HUES6 (cell line): ENCODE data around the gene EDN3.

Experiments used
- H3K27ac ChIP-seq: 2 replicates; pipeline ENCODE4 v1.7.0; 2013; ENCODE audit warnings: low read depth, mild to moderate bottlenecking, low read length, inconsistent platforms
- H3K27me3 ChIP-seq: 2 replicates; pipeline ENCODE4 v1.6.1; 2013; ENCODE audit warnings: low read length; ENCODE audit not compliant: control insufficient read depth, insufficient read depth
- H3K36me3 ChIP-seq: 2 replicates; pipeline ENCODE4 v1.6.1; 2013; ENCODE audit warnings: low read length; ENCODE audit not compliant: control insufficient read depth, insufficient read depth
- H3K4me1 ChIP-seq: 2 replicates; pipeline ENCODE4 v1.6.1; 2013; ENCODE audit warnings: low read length; ENCODE audit not compliant: control insufficient read depth, insufficient read depth
- H3K4me3 ChIP-seq: 2 replicates; pipeline ENCODE4 v1.5.1; 2013; ENCODE audit warnings: low read depth, low read length
- H3K9ac ChIP-seq: one replicate; pipeline ENCODE4 v1.6.1; 2013; ENCODE audit warnings: mild to moderate bottlenecking, low read length
- H3K9me3 ChIP-seq: 2 replicates; pipeline ENCODE4 v1.6.1; 2013; ENCODE audit warnings: low read depth, low read length; ENCODE audit not compliant: control insufficient read depth, insufficient read depth

EDN3 gene, protein sequence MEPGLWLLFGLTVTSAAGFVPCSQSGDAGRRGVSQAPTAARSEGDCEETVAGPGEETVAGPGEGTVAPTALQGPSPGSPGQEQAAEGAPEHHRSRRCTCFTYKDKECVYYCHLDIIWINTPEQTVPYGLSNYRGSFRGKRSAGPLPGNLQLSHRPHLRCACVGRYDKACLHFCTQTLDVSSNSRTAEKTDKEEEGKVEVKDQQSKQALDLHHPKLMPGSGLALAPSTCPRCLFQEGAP

DNA sequence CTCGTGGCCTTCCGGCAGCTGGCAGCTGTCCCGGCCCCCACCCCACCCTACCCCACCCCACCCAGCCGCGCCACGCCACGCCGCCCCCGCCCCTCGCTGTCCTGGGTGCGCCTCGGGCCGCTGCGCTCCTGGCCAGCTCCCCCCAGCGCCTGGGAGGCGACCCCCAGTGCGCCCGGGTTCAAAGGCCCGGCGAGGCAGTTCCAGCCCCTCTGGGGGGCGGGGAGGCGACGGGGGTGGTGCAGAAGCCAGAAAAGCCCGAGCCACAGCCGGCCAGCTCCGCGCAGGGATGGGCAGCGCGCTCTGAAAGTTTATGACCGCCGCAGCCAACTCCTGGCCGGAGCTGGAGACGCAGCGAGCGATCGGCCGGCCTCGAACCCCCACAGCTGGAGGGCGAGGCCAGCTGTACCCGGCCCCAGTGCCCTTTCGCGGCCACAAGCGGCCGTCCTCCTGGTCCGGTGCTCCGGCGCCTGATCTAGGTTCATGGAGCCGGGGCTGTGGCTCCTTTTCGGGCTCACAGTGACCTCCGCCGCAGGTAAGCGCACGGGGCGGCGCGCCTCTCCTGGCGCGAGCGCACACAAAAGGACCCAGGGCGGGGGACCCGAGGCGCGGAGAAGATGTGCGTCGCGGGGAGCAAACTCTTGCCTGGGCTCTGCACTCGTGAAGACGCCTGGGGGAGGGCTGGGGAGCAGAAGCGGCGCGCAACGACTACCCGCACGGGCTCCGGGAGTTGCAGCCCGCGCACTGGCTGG, at the start of gene EDN3:
TSS of gene EDN3 (plus strand) at position 279 of the 749 bp plus-strand sequence. CDS start at position 481, 202 bp downstream.
- Histone ChIP-seq H3K9me3 (no peaks in the 10 kb centered on the region), H3K27ac (no peak within 1 kb of the TSS), H3K4me3 (peak within 1 kb of the TSS; percentile 67), H3K4me1 (no peaks in the 10 kb centered on the region), H3K36me3 (no peaks in the 10 kb centered on the region), H3K27me3 (peaks cover 99% of the 10 kb centered on the region), H3K9ac (peak within 1 kb of the TSS; percentile 39)

DNA sequence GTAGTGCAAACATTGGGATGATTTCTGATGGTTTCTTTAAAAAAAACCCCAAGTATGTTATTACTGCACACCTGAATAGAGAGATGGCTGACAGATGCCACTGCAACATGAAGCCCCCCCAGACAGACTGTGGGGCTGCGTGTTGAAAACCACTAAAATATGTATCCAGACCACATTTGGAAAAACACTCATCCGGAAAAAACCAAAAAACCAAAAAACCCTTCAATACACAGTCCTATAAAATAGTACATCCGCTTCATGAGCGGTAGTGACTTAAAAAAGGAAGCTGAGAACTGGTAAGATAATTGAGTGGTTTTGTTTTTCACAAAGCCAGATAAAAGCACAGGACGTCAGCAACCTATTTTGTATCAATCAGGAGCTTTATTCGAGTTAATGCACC, 47.1 kb upstream of the EDN3 start:
- H3K4me3 ChIP-seq: no peak overlapping the region
- peaks cover 2% of the 10 kb centered on the region; the same call in 1 of the 2 replicates for H3K4me1 ChIP-seq
- no peaks in the 10 kb centered on the region for H3K36me3 ChIP-seq
- no peak overlapping the region for H3K27ac ChIP-seq
- peaks cover 21% of the 10 kb centered on the region; the same call in 1 of the 2 replicates for H3K27me3 ChIP-seq
- no peaks in the 10 kb centered on the region for H3K9me3 ChIP-seq
- H3K9ac ChIP-seq: no peak overlapping the region

DNA sequence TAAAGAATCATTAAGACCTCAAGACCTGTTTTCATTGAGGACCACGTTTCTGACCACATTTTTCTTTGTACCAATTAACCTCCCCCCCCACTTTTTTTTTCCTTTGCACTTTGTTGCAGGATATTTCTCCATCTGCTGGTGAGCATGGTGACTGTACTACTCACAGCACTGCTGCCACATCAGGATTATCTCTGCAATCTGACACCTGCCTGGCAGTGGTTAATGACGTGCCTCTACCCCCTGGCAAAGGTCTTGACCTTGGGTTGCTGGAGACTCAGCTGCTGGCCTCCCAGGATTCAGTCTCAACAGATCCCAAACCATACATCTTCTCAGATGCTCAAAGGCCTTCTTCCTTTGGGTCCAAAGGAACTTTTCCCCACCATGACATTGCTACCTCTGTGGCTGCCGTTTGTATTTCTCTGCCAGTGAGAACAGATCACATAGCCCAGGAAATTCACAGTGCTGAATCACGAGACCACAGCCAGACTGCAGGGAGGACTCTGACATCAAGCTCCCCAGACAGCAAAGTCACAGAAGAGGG, 46.6 kb upstream of the EDN3 start:
- Histone ChIP-seq H3K4me1 (peaks cover 2% of the 10 kb centered on the region; the same call in 1 of the 2 replicates), H3K36me3 (no peaks in the 10 kb centered on the region), H3K4me3 (no peak overlapping the region), H3K9me3 (no peaks in the 10 kb centered on the region), H3K9ac (no peak overlapping the region), H3K27me3 (peaks cover 21% of the 10 kb centered on the region; the same call in 1 of the 2 replicates), H3K27ac (no peak overlapping the region)

DNA sequence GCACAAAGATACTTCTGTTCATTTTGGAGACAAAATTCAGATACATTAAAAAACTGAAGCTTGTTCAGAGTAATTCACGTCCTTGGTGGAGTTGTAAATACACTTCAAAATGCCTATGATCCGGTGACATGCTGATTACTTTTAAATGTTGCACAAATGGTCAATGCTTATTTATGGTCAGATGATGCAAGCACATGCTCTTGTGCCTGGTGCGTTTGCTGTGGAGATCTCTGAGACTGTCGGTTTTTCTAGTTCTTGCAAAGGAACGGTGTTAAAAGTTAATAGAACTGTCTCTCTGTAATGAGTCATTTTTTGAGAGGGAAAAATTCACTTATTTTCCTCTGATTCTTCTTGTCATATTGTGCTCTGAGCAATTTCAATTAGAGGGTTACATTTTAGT, 45.2 kb upstream of the EDN3 start:
- no peak overlapping the region for H3K9ac ChIP-seq
- H3K4me3 ChIP-seq: no peak overlapping the region
- no peaks in the 10 kb centered on the region for H3K9me3 ChIP-seq
- peaks cover 14% of the 10 kb centered on the region; the same call in 1 of the 2 replicates for H3K27me3 ChIP-seq
- H3K27ac ChIP-seq: no peak overlapping the region
- peaks cover 2% of the 10 kb centered on the region; the same call in 1 of the 2 replicates for H3K4me1 ChIP-seq
- no peaks in the 10 kb centered on the region for H3K36me3 ChIP-seq

DNA sequence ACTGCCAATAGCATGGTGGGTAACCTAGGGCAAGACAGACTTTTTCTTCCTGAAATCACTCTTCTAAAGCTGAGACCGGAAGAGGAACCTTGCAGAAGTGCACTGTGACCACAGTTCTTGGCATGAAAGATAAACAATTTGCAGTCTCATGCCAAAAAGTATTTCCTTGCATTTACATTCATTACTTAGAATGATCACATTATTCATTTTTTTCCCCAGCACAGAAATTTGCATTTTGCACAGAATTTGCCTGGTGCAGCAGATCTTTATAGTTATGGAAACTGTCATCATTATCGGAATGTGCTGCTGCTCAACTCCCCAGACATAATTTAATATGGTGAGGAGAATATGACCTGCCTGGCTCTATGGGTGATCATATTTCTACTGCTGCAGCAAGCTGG, 42.2 kb upstream of the EDN3 start:
- Histone ChIP-seq H3K9me3 (no peaks in the 10 kb centered on the region), H3K27me3 (peaks cover 10% of the 10 kb centered on the region), H3K9ac (no peak overlapping the region), H3K4me3 (no peak overlapping the region), H3K4me1 (peaks cover 2% of the 10 kb centered on the region; the same call in 1 of the 2 replicates), H3K36me3 (no peaks in the 10 kb centered on the region), H3K27ac (no peak overlapping the region)

DNA sequence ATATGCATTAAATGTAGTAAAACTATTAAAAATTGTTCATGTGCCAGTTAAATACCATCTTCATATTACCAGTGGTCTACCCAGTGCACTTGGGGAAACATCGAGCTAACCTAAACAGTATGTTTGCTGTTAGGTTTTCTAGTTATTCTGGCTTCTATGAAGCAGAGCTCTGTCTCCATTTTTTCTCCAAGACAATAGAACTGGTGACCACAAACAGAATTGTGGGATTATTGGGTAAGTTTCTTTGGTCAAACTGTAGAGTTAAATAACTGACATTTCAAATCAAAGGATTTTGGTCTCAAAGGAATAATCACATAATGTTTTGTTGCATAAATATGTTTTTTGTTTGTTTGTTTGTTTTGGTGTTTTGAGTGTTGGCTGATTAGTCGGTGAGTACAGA, 40.5 kb upstream of the EDN3 start:
- Histone ChIP-seq H3K36me3 (no peaks in the 10 kb centered on the region), H3K9ac (no peak overlapping the region), H3K27ac (no peak overlapping the region), H3K4me1 (no peaks in the 10 kb centered on the region), H3K9me3 (no peaks in the 10 kb centered on the region), H3K27me3 (peaks cover 19% of the 10 kb centered on the region), H3K4me3 (no peak overlapping the region)

DNA sequence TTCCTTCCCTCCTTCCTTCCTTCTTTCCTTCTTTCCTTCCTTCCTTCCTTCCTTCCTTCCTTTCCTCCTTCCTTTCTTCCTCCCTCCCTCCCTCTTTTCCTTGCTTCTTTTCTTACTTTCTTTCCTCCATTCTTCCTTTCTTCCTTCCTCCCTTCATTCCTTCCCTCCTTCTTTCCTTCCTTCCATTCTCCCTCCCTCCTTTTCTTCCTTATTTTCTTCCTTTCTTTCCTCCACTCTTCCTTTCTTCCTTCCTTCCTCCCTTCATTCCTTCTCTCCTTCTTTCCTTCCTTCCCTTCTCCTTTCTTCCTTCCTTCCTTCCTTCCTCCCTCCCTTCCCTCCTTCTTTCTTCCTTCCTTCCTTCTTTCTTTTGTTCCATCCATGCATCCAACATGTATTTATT, 35.1 kb upstream of the EDN3 start:
- no peak overlapping the region for H3K9ac ChIP-seq
- no peak overlapping the region for H3K27ac ChIP-seq
- H3K9me3 ChIP-seq: no peaks in the 10 kb centered on the region
- H3K36me3 ChIP-seq: no peaks in the 10 kb centered on the region
- H3K4me3 ChIP-seq: no peak overlapping the region
- H3K27me3 ChIP-seq: peaks cover 36% of the 10 kb centered on the region
- H3K4me1 ChIP-seq: peaks cover 15% of the 10 kb centered on the region

DNA sequence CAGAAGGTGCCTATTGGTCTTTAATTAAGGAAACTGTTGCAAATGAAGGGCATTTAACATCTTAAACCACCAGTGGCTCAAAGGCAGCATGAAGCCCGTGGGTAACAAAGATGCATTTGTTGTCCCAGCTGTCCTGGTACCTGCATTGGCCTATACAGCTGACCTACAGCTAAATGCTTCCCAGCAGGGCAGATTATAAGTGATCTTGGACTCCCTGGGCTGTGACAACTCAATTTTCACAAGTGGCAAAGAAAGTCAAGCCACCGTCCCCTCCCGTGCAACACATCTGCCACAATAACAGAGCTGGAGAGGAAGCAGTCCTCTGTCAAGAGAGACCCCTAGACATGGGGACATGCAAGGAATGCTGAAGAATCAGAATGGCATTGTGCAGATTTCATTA, 31.5 kb upstream of the EDN3 start:
- no peaks in the 10 kb centered on the region for H3K9me3 ChIP-seq
- peaks cover 15% of the 10 kb centered on the region for H3K4me1 ChIP-seq
- H3K27me3 ChIP-seq: peaks cover 31% of the 10 kb centered on the region
- no peak overlapping the region for H3K4me3 ChIP-seq
- H3K36me3 ChIP-seq: no peaks in the 10 kb centered on the region
- no peak overlapping the region for H3K27ac ChIP-seq
- no peak overlapping the region for H3K9ac ChIP-seq

DNA sequence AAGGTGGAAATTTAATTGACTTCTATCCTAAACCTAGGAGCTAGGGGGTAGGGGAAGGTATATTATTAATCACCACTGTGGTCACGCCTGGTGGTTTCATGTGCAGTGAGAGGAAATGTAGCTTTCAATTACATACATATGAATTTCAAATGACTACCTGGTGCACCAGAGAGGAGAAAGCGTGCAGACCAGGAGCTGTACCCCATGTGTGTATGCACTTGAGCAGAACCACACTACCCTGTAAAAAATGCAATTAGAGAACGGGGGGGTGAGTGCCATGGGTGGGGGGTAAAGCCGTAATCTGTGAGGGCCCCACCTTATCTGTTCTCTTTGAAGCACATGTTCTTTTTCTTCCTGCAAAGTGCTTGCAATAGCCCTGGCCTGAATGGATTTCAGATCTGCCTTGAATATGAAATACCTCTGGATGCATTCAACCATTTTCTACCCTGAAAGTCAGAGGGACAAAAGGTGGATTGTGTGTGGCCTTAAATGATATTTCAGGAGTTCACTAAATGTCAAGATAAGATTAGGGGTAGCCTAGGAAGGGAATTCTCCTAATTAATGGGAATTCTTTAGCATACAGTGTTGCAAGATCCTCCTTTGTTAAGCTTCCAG, 30.9 kb upstream of the EDN3 start:
- Histone ChIP-seq H3K27ac (no peak overlapping the region), H3K36me3 (no peaks in the 10 kb centered on the region), H3K9me3 (no peaks in the 10 kb centered on the region), H3K9ac (no peak overlapping the region), H3K27me3 (peaks cover 32% of the 10 kb centered on the region), H3K4me1 (peaks cover 15% of the 10 kb centered on the region), H3K4me3 (no peak overlapping the region)

DNA sequence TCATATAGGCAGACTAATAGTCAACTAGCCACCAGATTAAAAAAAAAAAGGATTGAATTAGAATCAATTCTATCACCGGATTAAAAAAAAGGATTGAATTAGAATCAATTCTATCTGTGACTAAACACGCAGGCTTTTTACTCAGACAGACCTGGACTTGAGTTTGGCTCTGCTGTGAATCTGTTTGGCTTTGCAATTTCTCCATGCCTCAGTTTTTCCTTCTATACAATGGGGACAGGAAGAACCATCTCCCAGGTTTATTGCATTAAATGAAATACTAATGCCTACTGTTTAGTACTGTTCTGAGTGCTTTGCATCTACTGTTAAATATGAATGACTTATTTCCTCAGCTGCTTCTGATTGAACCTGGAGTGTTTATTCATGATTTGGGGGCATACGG, 30.0 kb upstream of the EDN3 start:
- no peaks in the 10 kb centered on the region for H3K9me3 ChIP-seq
- H3K9ac ChIP-seq: no peak overlapping the region
- peaks cover 15% of the 10 kb centered on the region for H3K4me1 ChIP-seq
- peaks cover 28% of the 10 kb centered on the region for H3K27me3 ChIP-seq
- no peak overlapping the region for H3K27ac ChIP-seq
- H3K4me3 ChIP-seq: no peak overlapping the region
- H3K36me3 ChIP-seq: no peaks in the 10 kb centered on the region
